AG09309 (cell line): ENCODE measurements around the gene DTHD1.

Source experiments
- DNase-seq: peaks from one replicate; pipeline ENCODE4 v3.0.0-alpha.2; 2010; ENCODE audit warnings: low read depth
- H3K4me3 ChIP-seq: 2 replicates; pipeline ENCODE4 v1.5.1; 2011; ENCODE audit warnings: mild to moderate bottlenecking, low read depth, low read length, moderate library complexity; ENCODE audit not compliant: control insufficient read depth
- TF ChIP-seq, protein P1 (sequence below): IDR thresholded peaks from 2 replicates; pipeline ENCODE4 v1.5.1; 2011; ENCODE audit warnings: mild to moderate bottlenecking, low read depth, low read length, inconsistent platforms; ENCODE audit not compliant: insufficient read depth, control insufficient read depth; ENCODE audit errors: missing control alignments

Gene DTHD1

DNA sequence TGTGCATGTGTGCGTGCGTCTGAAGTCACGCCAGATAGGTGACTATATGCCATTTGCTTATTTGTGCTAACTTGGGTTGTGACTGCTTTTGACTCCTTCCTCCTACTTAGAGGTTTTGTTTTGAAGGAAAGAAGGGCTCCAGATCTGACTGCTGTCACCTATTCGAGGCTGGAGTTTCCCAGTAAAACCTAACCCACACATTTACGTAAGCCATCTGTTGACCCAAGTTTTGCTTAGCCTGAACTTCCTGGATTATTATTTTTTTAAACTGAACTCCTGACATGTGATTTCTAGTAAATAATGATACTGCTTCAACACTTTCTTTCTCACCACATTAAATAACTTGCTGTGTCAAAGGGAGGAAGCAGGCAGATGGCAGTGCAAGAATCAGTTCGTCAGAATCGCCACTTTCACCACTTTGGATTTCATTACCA lies 41.5 kb downstream of the DTHD1 start:
- DNase-seq: no peak
- no peak overlapping the region for H3K4me3 ChIP-seq
- TF ChIP-seq, protein P1, sequence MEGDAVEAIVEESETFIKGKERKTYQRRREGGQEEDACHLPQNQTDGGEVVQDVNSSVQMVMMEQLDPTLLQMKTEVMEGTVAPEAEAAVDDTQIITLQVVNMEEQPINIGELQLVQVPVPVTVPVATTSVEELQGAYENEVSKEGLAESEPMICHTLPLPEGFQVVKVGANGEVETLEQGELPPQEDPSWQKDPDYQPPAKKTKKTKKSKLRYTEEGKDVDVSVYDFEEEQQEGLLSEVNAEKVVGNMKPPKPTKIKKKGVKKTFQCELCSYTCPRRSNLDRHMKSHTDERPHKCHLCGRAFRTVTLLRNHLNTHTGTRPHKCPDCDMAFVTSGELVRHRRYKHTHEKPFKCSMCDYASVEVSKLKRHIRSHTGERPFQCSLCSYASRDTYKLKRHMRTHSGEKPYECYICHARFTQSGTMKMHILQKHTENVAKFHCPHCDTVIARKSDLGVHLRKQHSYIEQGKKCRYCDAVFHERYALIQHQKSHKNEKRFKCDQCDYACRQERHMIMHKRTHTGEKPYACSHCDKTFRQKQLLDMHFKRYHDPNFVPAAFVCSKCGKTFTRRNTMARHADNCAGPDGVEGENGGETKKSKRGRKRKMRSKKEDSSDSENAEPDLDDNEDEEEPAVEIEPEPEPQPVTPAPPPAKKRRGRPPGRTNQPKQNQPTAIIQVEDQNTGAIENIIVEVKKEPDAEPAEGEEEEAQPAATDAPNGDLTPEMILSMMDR: no peak

DNA sequence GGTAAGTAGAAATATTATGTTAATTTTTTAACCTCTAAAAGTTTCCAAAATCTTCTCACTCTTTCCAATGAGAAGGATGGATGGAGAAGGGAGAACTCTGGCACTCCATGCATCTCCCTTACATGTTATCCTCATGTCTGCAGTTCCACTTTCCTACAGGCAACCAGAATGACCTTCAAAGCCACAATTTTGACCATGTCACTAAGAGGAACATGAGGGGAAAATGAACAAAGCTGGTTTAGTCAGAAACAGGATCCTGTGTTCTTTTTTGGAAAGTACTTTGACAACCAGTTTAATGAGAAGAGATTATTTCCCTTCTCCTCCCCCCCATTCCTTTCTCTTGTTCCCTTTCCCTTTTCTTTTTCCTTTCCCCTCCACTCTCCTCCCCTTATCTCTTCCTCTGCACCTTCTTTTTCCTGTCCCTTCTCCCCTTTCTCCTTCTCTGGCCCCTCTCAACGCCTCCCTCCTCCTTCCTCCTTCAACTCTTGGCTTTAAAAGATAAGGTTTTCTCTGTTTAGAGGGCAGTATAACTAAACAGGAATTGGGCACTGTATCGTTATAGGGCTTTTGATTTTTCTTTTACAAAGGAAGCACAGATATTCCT lies 42.5 kb downstream of the DTHD1 start:
- H3K4me3 ChIP-seq: no peak overlapping the region
- TF ChIP-seq, protein P1: no peak
- DNase-seq: no peak

DNA sequence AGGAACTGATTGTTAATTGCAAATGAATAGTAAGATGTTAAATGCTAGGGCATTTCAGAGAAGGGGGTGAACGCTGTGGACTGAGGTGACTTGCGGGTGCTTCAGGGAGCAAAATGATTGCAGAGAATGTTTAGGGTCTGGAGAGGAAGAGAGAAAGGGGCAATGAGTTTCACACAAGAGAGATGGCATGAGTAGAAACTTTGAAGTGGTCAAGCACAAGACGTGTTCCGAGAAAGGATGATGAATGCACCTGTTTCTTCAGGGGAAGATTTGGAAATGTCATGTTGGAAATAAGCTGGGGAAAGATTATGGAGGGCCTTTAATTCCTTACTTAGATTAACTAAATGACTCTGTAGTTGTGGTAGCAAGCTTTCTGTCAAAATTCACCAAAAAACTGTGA lies 43.4 kb downstream of the DTHD1 start:
- TF ChIP-seq, protein P1: no peak
- DNase-seq: no peak
- no peak overlapping the region for H3K4me3 ChIP-seq

DNA sequence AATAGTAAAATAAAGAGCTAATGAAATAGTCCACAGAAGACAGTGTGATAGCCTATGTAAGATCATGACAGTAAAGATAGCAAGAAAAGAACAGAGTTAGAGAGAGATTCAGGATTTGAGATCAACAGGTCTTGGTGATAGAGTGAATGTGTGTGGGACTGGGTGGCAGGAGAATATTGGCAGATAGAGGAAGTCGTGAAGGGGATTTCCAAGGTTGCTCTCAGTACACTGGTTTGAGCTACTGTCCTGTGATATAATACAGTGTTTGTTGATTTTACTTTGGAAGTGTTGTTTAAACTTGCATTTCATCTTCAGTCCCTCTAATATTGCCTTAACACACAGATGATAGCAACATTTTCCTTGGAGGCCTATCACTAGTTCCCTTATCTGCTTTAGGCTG lies 44.1 kb downstream of the DTHD1 start:
- no peak overlapping the region for H3K4me3 ChIP-seq
- no peak for DNase-seq
- TF ChIP-seq, protein P1: no peak

DNA sequence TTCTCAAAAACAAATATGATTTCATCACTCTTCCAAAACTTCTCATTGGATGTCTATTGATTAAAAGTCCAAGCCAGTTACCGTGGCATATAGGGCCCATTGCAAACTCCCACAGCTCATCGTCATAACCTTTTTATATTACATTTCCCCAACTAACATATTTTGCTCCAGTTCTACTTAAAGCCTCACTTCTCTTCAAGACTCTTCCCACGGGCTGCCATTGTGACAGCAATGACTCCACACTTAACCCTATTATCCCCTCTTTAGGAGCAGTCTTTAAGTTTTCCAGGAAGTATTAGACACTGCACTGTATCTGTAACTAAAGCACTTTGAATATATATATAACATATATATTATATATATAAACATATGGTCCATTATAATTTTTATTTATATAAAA lies 44.5 kb downstream of the DTHD1 start:
- DNase-seq: no peak
- no peak overlapping the region for H3K4me3 ChIP-seq
- TF ChIP-seq, protein P1: no peak

DNA sequence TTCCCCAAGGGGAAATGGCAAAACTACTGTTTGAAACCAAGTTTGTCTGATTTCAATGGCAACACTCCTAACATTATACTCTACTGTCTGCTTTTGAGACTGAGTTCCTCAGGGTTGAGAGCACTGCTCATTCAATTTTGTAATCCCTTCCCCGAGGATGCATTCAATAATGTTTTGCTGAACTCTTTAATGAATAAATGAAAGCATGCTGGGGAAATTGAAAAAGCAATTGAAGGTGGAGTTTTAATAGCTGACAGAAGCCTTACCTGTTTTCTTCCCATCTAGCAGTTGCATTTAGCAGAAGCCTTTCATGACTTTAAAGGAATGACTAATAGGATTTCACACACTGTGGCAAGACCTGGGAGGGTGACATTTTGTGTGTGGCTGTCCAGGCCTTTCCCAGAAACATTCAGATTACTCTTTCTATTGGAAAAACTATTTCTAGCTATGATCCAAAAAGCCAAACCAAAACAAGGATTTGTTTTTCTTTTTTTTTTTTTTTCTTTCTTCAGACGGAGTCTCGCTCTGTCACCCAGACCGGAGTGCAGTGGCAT lies 45.1 kb downstream of the DTHD1 start:
- DNase-seq: no peak
- TF ChIP-seq, protein P1: no peak
- H3K4me3 ChIP-seq: no peak overlapping the region

DNA sequence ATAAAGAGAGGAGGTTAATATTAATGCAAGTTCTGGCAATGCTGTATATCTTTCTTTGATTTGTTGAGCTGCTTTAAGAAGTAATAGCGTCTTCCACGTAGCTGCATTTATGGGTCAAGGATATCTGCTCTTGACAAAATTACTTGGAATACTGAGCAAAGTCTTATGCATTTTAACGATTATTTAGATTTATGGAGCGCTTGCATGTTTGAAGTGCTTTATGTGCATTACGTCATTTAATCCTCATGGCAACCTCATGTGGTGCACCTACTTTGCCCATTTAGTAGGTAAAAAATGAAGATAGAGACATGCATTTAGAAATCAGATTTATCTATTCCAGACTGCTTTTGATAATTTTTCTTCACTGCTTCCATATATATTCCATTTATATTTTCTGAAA lies 46.0 kb downstream of the DTHD1 start:
- TF ChIP-seq, protein P1: no peak
- no peak overlapping the region for H3K4me3 ChIP-seq
- DNase-seq: no peak
